RWPE1 (cell line): ENCODE results near the gene GSE1.
A peak's percentile ranks its signal among the peaks of the same experiment; 100 is the strongest.

Experiments
- CTCF ChIA-PET: fragments of 350-600 bp; sonication (Branson Sonifier 250); formaldehyde crosslinking; extraction: SDS; loops from one replicate; lab custom pipeline; 2021; lab: Yijun Ruan, JAX
- POLR2A ChIA-PET: fragments of 400-600 bp; formaldehyde crosslinking; extraction: SDS; loops from one replicate; lab custom pipeline; 2020; ENCODE audit warnings: antibody characterized with exemption; ENCODE audit not compliant: low non-redundant PET; lab: Yijun Ruan, JAX
- DNase-seq: peaks from one replicate; pipeline ENCODE4 v3.0.0; 2012; ENCODE audit warnings: low spot score
- H3K27ac ChIP-seq: fragments of 450-650 bp; 2 replicates; pipeline ENCODE4 v1.5.1; 2017
- CTCF ChIP-seq: fragments of 450-650 bp; conservative IDR thresholded peaks from 2 replicates; pipeline ENCODE4 v1.5.1; 2017; ENCODE audit warnings: low read depth, mild to moderate bottlenecking

The GSE1 gene

GRCh38 chr16:85608515-85608885 lies 4.6 kb upstream of the GSE1 start:
- TF ChIP-seq CTCF, result no peak
- CTCF ChIA-PET, result interaction anchor here (1.0 kb wide), 1 partner anchor 94 kb away, joined by 3 read pairs; no protein-coding TSS in a partner anchor
- POLR2A ChIA-PET, result no interaction called here

GRCh38 chr16:85608887-85609286 lies 4.2 kb upstream of the GSE1 start:
- no peak for TF ChIP-seq CTCF
- no peak for DNase-seq
- ChIA-PET POLR2A (no interaction called here), CTCF (interaction anchor here (0.9 to 2.4 kb wide), 4 partner anchors 51 to 494 kb away, joined by 3 to 24 read pairs (median 3); no protein-coding TSS in a partner anchor)
- H3K27ac ChIP-seq, result no peak overlapping the region

More at GRCh38 chr16:85608515-85608885, 4.6 kb upstream of the GSE1 start:
- no peak for DNase-seq
- no peak overlapping the region for H3K27ac ChIP-seq

GRCh38 chr16:85609539-85609938 lies 3.6 kb upstream of the GSE1 start:
- TF ChIP-seq CTCF, result no peak
- no peak for DNase-seq
- CTCF ChIA-PET, result interaction anchor here (0.6 to 2.4 kb wide), 17 partner anchors 9 to 495 kb away, joined by 3 to 24 read pairs (median 3); no protein-coding TSS in a partner anchor
- H3K27ac ChIP-seq, result peak overlapping the region; percentile 98
- POLR2A ChIA-PET, result interaction anchor here (0.9 kb wide), 1 partner anchor 52 kb away, joined by 4 read pairs; no protein-coding TSS in a partner anchor

- POLR2A ChIA-PET, result interaction anchor here (0.9 kb wide), 1 partner anchor 52 kb away, joined by 4 read pairs; no protein-coding TSS in a partner anchor
- DNase-seq, result no peak
- peak overlapping the region; percentile 98 for H3K27ac ChIP-seq
Measured at GRCh38 chr16:85610059-85610445, 3.1 kb upstream of the GSE1 start.

GRCh38 chr16:85610446-85611193 lies 2.5 kb upstream of the GSE1 start:
- ChIA-PET CTCF (interaction anchor here (0.5 to 2.4 kb wide), 18 partner anchors 11 to 300 kb away, joined by 3 to 24 read pairs (median 3); no protein-coding TSS in a partner anchor), POLR2A (interaction anchor here (0.6 to 0.7 kb wide), 3 partner anchors 50 to 90 kb away, joined by 3 to 4 read pairs (median 3); no protein-coding TSS in a partner anchor)
- H3K27ac ChIP-seq, result peak overlapping the region; percentile 98
- peak; percentile 83 for DNase-seq
- peak; percentile 97 for TF ChIP-seq CTCF

More at GRCh38 chr16:85610059-85610445, 3.1 kb upstream of the GSE1 start:
- CTCF ChIA-PET, result interaction anchor here (0.6 to 2.4 kb wide), 18 partner anchors 9 to 239 kb away, joined by 3 to 24 read pairs (median 3); no protein-coding TSS in a partner anchor
- no peak for TF ChIP-seq CTCF

- TF ChIP-seq CTCF, result no peak
- no peak for DNase-seq
- ChIA-PET CTCF (interaction anchor here (0.5 to 2.4 kb wide), 13 partner anchors 12 to 300 kb away, joined by 3 to 24 read pairs (median 3); no protein-coding TSS in a partner anchor), POLR2A (interaction anchor here (0.6 to 0.7 kb wide), 3 partner anchors 50 to 91 kb away, joined by 3 to 4 read pairs (median 3); no protein-coding TSS in a partner anchor)
- peak overlapping the region; percentile 98 for H3K27ac ChIP-seq
Measured at GRCh38 chr16:85611194-85611443, 2.0 kb upstream of the GSE1 start.
